B cell (primary cell): ENCODE data around the gene NCOA5.
A peak's percentile ranks its signal among the peaks of the same experiment; 100 is the strongest.

Source experiments
- CTCF ChIP-seq: fragments of 200-600 bp; IDR thresholded peaks from one replicate; pipeline ENCODE4 v1.8.0; 2022; ENCODE audit warnings: antibody characterized with exemption, mild to moderate bottlenecking
- EZH2 ChIP-seq: IDR thresholded peaks from 2 replicates; pipeline ENCODE4 v1.6.1; 2012; ENCODE audit warnings: borderline replicate concordance, low read depth, mild to moderate bottlenecking, moderate library complexity, low read length; ENCODE audit not compliant: insufficient read depth, poor library complexity, severe bottlenecking

GRCh38 chr20:46023148-46023484, 66.6 kb downstream of the NCOA5 start:
- TF ChIP-seq CTCF, result peak; percentile 38
- no peak for TF ChIP-seq EZH2
